ENCODE data around the gene RIMBP3C. TPM values are rescaled to one million over a fixed set of nuclear protein-coding genes. Genes with fewer than 3 reads are reported as not detected.
"Not testable (repeated sequence)": the region's sequence is repeated elsewhere in the genome, so short reads cannot be mapped to it uniquely, and the experiment has no call there.

The RIMBP3C gene
- total RNA-seq, 1 donor from 2014 or later, result 0.29 TPM

GRCh38 chr22:21544432-21545322 lies 6.6 kb downstream of the RIMBP3C start:
- not testable (repeated sequence) for H3K36me3 ChIP-seq (ENCODE audit: control insufficient read depth, insufficient read depth, low read length); H3K27me3 ChIP-seq (ENCODE audit: control insufficient read depth, insufficient read depth, low read length); H3K4me3 ChIP-seq (ENCODE audit: low read depth, low read length); DNase-seq (ENCODE audit: low read depth)

DNA sequence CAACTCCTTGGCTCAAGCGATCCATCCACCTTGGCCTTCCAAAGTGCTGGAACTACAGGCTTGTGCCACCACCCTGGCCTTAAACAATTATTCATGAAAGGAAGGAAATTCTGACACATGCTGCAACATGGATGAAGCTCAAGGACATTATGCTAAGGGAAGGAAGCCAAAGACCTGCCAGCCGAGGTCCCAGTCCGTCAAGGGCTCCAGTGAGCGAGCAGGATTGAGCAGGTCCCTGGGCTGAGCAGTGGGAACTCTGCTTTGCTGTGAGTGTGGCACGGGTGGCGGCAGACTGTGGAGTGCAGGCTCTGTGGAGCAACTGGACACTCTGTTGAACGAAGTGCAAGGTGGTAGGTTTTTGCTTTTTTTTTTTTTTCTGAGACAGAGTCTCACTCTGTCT lies 11.4 kb downstream of the RIMBP3C start:
- H3K4me3 ChIP-seq (ENCODE audit: low read depth, low read length); H3K27me3 ChIP-seq (ENCODE audit: control insufficient read depth, insufficient read depth, low read length); H3K36me3 ChIP-seq (ENCODE audit: control insufficient read depth, insufficient read depth, low read length); DNase-seq (ENCODE audit: low read depth): not testable (repeated sequence)

- not testable (repeated sequence) for H3K4me3 ChIP-seq (ENCODE audit: low read depth, low read length); DNase-seq (ENCODE audit: low read depth); H3K27me3 ChIP-seq (ENCODE audit: control insufficient read depth, insufficient read depth, low read length); H3K36me3 ChIP-seq (ENCODE audit: control insufficient read depth, insufficient read depth, low read length)
Measured at GRCh38 chr22:21532863-21533648, 18.2 kb downstream of the RIMBP3C start.

DNA sequence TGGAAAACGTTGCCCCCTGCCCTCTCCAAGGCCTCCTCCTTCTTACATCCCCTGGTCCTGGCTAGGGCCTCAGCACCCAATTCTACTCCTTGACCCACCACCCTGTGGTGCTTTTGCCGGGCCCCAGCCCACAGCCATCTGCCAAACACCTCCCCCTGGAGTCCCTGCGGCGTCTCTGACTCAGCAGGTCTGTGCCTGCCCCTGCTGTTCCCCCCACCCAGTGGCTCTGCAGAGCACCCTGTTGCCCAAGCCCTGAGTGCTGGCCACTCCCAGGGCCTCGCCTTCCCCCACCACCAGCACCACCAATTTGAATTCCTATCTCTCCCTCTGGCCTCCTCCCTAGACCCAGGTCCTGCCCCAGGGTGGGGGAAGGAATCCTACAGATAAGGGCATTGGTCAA lies 19.7 kb downstream of the RIMBP3C start:
- not testable (repeated sequence) for H3K4me3 ChIP-seq (ENCODE audit: low read depth, low read length); DNase-seq (ENCODE audit: low read depth); H3K36me3 ChIP-seq (ENCODE audit: control insufficient read depth, insufficient read depth, low read length); H3K27me3 ChIP-seq (ENCODE audit: control insufficient read depth, insufficient read depth, low read length)

DNA sequence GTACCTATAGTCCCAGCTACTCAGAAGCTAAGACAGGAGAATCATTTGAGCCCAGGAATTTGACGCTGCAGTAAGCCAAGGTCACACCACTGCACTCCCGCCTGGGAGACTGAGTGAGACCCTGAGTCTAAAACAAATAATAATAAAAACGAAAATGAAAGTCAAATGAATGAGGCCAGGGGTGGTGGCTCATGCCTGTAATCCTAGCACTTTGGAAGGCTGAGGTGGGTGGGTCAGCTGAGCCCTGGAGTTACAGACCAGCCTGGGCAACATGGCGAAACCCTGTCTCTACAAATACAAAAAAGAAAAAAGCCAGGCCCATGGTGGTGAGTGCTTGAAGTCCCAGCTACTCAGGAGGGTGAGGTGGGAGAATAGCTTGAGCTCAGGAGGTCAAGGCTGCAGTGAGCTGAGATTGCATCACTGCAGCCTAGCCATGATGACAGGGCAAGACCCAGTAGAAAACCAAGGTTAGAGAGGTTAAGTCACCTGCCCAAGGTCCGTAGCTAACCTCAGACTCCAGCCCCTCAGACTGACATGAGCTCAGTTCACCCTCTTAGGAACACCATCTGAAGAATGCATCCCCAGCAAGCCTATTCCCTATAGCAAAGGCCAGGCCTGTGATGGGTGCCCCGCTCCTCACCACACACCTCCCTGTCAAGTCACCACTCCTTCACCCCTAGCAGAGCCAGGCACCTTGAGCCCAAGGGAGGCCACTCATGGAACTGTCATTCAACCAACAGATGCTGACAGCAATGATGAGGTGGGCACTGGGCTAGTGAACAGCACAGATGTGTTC lies 24.4 kb downstream of the RIMBP3C start:
- H3K27me3 ChIP-seq (ENCODE audit: control insufficient read depth, insufficient read depth, low read length); DNase-seq (ENCODE audit: low read depth); H3K4me3 ChIP-seq (ENCODE audit: low read depth, low read length); H3K36me3 ChIP-seq (ENCODE audit: control insufficient read depth, insufficient read depth, low read length): not testable (repeated sequence)

GRCh38 chr22:21516970-21517764 lies 34.1 kb downstream of the RIMBP3C start:
- H3K36me3 ChIP-seq (ENCODE audit: control insufficient read depth, insufficient read depth, low read length); DNase-seq (ENCODE audit: low read depth); H3K4me3 ChIP-seq (ENCODE audit: low read depth, low read length); H3K27me3 ChIP-seq (ENCODE audit: control insufficient read depth, insufficient read depth, low read length): not testable (repeated sequence)

DNA sequence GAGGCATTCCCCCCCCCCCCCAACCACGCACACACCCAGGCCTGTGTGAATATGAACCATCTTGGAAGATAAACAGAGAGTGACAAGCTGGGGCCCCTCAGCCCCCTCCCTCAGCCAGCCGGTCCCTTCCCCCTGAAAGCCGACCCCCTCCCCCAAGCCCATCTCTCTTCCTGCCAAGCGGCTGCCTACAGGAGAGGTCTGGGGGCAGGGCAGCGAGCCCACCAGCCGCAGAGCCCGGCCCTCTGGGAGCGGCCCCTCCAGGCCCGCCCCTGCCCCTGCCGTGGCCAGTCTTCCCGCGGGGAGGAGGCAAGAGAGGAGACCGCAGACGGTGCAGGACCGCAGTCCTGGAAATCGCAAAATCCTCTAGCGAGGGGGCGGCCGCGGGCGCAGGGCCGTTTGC lies 34.7 kb downstream of the RIMBP3C start:
- DNase-seq (ENCODE audit: low read depth); H3K36me3 ChIP-seq (ENCODE audit: control insufficient read depth, insufficient read depth, low read length); H3K27me3 ChIP-seq (ENCODE audit: control insufficient read depth, insufficient read depth, low read length); H3K4me3 ChIP-seq (ENCODE audit: low read depth, low read length): not testable (repeated sequence)

DNA sequence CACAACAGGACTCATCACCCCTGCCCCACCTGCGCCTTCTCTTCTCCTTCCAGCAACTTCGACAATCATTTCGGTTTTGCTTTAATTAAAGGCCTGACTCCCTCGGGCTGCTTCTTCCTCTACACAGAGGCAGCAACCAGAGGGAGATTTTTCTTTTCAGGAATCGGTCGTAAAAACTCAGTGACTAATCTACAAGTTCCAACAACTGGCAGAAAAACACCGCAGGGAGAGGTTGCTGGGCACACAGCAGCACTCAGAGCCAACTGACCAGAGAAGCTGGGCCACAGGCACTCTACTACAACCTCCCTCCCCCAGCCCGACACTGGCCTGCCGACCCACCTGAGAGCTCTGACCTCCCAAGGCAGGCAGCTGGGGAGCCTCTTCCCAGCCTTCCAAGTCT lies 36.0 kb downstream of the RIMBP3C start:
- not testable (repeated sequence) for H3K4me3 ChIP-seq (ENCODE audit: low read depth, low read length); H3K27me3 ChIP-seq (ENCODE audit: control insufficient read depth, insufficient read depth, low read length); DNase-seq (ENCODE audit: low read depth); H3K36me3 ChIP-seq (ENCODE audit: control insufficient read depth, insufficient read depth, low read length)

- not testable (repeated sequence) for H3K36me3 ChIP-seq (ENCODE audit: control insufficient read depth, insufficient read depth, low read length); H3K27me3 ChIP-seq (ENCODE audit: control insufficient read depth, insufficient read depth, low read length); DNase-seq (ENCODE audit: low read depth); H3K4me3 ChIP-seq (ENCODE audit: low read depth, low read length)
Measured at GRCh38 chr22:21514117-21514516, 37.1 kb downstream of the RIMBP3C start.

- not testable (repeated sequence) for H3K27me3 ChIP-seq (ENCODE audit: control insufficient read depth, insufficient read depth, low read length); H3K36me3 ChIP-seq (ENCODE audit: control insufficient read depth, insufficient read depth, low read length); DNase-seq (ENCODE audit: low read depth); H3K4me3 ChIP-seq (ENCODE audit: low read depth, low read length)
Measured at GRCh38 chr22:21512022-21512421, 39.2 kb downstream of the RIMBP3C start.

DNA sequence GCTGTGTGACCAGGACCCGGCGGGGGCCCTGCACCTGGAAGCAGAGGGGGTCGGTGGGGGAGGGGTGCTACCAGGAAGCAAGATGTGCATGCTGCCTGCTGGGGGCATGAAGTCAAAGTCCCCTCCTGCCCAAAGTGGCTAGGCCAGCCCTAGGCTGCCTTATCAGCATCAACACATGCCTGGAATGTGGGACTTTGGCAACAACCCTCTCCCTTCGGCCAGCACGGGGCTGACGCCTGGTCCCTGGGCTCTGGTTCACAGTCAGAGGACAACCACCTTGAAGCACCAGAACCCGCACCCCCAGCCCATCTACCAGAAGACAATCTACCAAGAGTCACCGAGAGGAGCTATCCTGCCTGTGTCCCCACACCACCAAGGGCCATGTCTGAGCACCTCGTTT lies 40.9 kb downstream of the RIMBP3C start:
- not testable (repeated sequence) for DNase-seq (ENCODE audit: low read depth); H3K36me3 ChIP-seq (ENCODE audit: control insufficient read depth, insufficient read depth, low read length); H3K27me3 ChIP-seq (ENCODE audit: control insufficient read depth, insufficient read depth, low read length); H3K4me3 ChIP-seq (ENCODE audit: low read depth, low read length)

GRCh38 chr22:21499623-21500506 lies 51.4 kb downstream of the RIMBP3C start:
- H3K36me3 ChIP-seq (ENCODE audit: control insufficient read depth, insufficient read depth, low read length); DNase-seq (ENCODE audit: low read depth); H3K4me3 ChIP-seq (ENCODE audit: low read depth, low read length); H3K27me3 ChIP-seq (ENCODE audit: control insufficient read depth, insufficient read depth, low read length): not testable (repeated sequence)

DNA sequence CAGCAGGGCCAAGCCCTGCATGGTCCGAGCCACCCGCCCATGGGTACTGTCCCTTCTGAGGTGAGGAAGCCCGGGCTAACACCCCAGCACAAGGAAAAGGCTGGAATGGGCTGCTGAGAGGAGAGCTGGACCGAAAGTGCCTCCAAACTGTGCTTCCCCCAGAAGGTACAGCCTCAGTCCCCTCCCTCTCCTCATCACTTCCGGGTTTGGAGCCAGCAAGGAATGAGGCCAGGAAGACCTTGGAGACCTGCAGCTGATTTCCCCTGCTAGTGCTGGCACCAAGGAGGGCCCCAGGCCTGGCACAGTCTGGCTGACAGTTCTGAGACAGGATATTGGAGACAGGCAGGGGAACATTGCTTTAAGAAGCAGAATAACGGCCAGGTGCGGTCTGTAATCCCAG lies 52.8 kb downstream of the RIMBP3C start:
- not testable (repeated sequence) for H3K4me3 ChIP-seq (ENCODE audit: low read depth, low read length); H3K36me3 ChIP-seq (ENCODE audit: control insufficient read depth, insufficient read depth, low read length); H3K27me3 ChIP-seq (ENCODE audit: control insufficient read depth, insufficient read depth, low read length); DNase-seq (ENCODE audit: low read depth)

All from kidney epithelial cell (primary cell).